Fibroblast of skin of left quadriceps (primary cell): ENCODE data around the gene SHB.

ENCODE experiments used
- DNase-seq, 2 experiments: peaks; one replicate each; pipeline ENCODE4 v3.0.0-alpha.2; 2013; ENCODE audit warnings: low read depth in 2 of 2

The SHB gene

DNA sequence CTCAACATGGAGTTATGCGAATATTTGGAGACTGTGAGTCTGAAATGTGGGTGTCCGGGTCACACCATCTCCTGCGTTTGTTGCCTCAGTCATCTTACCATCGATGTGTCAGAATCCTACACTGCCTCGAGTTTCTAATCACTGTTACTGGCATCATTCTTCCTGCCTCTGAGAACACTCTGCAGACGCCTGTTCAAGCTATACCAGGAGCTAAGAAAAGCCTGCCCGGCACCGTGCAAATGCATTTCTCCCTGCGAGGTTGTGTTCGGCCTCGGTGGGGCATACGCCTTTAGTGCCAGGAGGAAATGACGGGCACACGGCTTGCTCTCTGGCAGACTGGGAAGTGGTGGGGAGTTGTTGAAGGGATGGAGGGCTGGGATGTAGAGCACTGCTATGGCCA, 133.9 kb downstream of the SHB start:
- DNase-seq: no peak

DNA sequence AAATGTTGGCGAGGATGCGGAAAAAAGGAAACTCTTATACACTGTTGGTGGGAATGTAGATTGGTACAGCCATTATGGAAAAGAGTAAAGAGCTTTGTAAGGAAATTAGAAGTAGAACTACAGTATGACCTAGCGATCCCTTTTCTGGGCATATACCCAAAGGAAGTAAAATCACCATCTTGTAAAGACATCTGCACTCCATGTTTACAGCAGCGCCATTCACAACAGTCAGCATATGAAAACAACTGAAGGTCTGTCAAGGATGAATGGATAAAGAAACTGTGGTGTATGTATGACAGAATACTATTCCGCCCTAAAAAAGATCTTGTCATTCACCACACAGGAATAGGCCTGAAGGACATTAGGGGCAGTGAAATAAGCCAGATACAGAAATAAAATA, 137.4 kb downstream of the SHB start:
- no peak for DNase-seq

DNA sequence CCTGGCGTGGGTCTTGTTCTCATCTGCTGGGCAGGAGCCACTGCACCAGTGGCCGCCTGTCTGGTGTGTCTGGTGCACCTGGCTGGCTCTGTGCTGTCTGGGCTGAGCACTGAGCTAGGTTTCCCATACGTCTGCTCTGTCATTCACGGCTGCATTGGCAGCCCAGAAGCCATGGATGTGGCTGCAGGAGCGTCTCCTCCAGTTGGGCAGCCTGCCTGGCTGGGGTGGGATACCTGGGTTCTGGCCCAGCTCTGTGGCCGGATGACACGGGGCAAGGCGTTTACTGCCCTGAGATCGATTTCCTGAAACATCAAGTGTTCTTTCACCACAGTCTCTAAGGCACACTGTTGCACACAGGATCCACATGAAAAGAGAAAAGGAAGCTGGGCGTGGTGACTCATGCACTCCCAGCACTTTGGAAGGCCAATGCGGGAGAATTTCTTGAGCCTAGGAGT, 139.6 kb downstream of the SHB start:
- DNase-seq: peak; percentile 36 to 50

DNA sequence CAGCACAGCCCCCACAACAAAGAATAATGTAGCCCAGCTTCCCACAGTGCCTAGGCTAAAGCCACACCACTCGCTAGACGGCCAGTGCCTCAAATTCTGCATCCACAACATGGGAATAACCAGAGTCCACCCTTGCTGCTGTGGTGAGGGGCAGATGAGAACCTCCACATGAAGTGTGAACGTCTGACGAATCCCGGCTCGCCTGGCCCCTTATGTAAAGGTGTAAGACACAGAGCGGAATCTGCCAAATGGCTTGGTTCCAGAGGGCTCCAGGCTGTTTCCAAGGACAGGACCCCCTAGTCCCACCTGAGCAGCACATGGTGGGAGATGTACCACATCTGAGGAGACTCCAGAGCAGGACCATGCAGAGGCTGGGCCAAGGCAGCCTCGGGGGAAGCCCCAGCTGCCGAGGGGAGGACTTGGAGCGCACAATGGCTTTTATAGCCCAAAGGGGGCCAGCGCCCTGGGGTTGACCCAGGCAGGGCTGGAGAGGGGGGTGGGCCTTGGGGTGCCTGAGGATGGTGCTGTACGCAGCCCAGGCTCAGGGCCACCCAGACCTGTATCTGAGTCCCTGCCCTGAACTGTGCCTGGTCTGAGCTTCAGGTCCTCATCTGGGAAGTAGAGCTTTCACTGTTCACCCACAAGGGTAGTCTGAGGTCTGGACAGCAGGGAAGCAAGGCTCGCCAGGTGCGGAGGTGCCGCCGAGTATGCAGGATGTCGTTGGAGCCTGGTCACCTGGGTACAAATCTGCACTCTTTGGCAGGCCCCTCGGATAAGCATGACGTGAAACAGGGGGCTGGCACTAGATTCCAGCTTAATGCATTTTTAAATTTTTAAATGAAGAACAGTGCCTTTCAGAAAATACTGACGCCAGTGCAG, 140.2 kb downstream of the SHB start:
- DNase-seq: no peak

DNA sequence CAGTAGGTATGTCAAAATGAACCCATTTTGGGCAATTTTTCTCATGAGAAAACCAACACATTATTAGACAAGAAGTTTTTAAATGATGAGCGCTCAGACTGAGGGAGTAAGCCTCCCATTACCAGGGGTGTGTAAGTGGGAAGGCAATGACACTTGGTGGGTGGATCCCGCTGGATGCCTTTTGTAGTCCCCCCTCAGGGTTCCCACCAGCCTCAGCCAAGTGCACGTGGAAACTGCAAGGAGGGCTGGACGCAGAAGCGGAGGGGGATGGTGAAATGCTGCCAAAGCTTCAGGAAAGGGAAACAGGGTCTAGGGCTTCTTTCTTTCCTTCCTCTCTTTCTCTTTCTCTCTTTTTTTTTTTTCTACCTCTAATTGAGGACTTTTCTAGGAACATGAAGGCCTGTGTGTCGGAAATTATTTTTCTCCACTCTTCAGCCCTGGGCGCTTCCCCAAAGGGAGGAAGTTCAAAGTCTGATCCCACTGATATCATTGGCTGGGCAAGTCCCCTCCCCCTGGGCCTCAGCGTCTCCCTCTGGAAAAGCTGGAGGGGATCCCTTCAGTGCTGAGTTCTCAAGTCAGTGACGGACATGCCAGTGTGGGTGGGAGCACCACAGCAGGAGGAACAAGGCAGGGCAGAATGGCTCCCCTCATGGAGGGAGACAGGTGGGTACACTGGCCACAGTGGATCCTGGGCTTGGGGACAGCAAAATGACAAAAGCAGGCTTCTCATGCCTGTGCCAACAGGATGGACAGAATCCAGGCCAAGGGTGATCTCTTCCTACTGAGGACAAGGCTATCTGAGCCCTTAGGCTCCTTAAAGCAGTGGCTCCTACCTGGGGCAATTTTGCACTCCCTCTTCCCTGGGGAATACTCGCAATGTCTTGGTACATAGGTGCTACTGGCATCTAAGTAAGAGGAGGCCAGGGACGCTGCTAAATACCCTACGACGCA, 141.2 kb downstream of the SHB start:
- no peak for DNase-seq

DNA sequence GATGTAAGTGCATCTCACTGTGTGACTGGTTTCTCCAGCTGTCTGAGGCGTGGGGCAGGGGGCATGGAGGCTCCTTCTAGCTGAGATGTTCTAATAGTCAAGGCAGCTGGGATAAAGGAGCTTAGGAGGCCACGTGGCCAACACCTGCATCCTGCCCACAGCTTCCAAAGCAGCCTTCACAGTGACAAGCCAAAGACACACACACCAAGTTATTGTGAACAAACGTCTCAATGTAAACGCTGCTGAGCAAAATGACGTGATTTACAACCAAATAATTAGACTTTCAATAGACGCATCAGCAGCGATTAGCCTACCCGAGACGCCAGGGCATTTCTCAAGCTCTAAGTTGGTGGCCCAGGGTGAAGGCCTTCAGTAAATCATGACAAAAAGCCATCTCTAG, 141.9 kb downstream of the SHB start:
- DNase-seq: no peak

DNA sequence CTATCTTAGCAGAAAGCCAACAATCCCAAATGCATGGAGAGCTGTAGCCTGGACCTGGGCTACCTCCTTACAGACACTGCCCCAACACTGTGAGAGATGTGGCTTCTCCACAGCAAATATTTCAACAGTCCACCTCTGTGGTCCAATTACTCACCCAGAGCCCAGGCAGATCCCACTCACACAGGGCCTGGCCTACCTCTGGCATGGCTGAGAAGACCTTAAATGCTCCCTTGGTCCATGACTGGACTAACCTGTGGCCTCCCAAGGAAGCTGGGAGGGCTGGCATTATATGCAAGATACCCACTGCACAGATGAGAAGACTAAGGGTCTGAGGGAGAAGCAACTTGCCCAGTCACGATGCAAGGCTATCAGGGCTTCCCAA, 142.3 kb downstream of the SHB start:
- DNase-seq: no peak

DNA sequence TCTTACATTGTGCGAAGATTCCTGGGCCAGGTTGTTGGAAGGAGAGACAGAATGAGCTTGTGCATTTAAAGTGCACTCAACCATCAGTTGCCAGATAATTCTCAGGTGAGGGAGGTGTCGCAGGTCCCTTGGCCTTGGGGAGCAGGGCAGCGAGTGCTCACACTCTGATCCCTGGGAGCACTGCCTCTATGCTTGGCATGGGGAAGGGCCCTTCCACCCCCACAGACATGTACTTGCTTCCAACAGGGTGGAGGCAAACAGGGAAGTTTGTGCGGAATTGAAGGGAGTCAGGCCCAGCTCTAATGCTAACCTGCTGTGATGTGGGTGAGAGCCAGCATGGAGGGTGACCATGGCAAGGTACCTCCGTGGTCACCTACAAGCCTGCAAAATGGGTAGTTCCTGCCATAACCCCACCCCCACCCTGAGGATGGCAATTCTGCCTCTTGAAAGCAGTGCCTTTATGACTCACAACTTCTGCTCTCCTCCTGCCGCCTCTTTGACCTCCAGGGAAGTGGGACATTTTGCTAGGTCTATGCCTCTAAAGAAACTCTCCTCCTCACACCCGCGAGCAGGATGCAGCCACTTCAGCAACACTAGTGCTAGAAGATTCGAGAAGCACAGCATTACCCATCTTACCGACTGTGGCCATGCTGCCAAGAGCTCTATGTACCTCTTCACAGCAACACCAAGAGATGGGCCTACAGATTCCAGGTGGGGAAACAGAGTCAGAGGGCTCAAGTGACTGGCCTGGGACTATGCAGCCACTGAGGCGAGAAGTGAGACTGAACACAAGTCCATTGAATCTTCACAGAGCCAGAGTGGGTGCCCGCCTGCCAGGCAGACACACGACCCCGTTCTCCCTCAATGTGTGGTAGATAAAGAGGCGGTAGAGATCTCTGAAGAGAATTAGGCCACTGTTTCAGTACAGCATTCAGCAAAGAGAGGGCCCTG, 143.0 kb downstream of the SHB start:
- DNase-seq: no peak

DNA sequence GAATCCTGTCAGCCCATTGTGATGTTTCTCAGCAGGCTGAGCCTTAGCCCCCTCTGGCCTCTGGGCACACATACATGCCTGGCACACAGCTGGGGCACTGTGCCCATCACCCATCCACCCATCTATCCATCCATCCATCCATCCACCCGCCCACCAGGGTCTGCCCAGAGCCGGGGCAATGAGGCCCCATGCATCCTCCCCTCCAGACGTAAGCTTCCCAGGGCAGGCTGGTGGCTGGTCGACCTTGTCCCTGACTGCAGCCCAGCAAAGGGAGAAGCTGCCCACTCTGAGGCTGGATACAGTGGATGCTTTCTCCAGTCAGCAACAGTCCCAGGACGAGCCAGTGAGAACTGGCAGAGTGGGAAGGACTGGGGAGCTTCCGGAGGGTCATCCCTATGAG, 144.0 kb downstream of the SHB start:
- DNase-seq: no peak

DNA sequence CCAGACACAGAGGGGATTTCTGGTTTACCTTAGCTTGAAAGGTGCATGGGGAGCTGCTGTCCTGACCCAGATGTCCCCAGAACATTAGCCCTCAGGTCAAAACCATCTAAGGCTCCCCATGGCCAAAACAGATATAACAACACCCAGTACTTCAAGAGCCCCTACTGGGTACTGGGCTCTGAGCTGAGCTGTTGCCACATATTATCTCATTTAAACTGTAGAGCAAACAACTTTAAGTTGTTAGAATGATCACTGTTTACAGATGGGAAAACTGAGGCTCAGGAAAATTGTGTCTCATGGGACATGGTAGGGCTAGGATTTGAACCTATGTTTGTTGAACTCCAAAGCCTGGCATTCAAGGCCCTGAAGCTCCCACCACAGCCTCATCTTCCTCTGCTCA, 144.5 kb downstream of the SHB start:
- no peak for DNase-seq

DNA sequence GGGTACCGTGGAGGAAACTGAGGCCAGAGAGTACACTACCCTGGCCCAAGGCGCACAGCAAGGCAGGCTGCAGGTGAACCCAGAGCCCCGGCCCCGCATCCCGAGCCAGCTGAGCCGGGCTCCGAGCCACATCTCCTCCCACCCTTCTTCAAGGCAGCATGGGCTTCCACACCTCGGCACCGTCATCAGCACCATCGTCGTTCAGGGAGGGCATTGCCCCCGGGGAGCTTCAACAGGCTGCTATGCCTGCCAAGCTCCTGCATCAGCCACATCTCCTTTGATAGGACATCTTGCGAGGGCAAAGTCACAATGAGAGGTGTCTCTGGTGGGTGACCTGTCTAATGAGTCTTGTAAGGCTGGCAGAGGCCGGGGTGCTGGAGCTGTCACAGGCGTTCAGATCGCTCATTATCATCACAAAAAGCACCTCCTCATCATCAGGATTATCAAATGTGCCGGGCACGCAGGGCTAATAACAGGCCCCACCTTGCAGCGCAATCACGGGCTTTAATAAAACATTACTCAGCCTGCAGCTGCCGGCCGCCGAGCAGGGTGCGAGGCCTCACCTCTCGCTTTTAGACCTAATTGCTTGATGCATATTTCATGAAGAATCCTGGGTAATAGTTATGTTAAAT, 145.1 kb downstream of the SHB start:
- DNase-seq: no peak

DNA sequence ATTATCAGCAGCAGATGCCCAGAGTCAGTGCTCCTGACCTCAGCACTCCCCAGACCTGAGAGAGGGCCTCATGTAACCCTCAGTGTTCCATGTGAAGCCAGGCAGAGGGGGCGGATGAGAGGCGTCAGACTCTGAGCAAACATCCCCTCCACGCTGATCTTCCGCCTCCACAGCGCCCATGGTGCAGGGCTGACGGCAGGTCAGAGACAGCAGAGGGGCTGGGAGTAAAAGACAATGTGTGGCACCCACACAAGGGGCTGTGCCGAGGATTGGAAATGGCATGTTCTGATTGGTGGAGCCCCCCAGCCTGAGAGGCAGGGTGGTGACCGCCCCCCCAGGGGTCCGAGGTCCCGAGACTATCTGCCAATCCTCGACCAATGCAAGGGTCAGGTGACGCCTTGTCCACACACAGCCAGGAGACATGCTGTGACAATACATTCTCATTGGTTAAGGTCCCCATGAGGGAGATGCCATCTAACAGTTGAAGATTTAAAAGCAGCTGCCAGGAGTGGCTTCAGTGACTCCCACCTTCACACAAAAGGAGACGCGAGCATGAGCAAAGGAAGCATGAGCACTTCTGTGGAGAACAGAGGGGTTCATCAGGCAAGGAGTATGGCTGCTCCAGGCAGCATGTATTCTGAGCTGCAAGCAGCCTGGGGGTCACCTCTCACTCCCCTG, 145.8 kb downstream of the SHB start:
- no peak for DNase-seq

DNA sequence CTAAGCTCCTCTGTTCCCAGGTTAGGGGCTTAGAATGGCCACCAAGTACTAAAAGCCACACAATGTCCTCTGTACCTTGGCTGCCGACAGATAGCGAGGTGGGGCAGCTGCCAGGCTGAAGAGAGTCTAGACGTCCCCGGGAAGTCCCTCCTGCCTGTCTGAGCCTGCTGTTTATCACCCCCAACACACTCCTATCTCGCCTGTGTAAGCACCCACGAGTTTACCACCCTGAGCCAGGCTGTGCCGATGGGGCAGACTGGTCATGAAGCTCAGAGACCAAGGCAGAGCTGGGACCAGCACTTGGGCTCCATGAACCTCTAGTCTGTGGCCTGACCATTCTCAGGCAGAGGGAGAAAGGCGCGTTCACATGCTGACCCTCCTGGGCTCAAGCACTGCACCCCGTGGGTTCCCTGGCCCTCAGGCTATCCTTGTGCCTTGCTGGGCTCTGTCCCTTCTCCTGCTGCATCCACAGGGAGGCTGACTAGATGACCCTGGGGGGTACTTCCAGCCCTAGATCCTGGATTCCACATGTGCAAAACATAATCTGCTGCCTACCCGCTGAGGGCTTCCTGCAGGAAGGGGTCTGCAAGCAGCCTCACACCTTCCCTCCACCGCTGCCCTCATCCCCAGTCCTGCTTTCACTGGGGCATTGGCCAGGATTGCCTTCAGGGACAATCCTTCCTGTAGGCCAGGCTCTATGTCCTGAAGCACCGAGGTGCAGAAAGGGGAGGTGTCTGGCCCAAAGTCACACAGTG, 146.5 kb downstream of the SHB start:
- no peak for DNase-seq

DNA sequence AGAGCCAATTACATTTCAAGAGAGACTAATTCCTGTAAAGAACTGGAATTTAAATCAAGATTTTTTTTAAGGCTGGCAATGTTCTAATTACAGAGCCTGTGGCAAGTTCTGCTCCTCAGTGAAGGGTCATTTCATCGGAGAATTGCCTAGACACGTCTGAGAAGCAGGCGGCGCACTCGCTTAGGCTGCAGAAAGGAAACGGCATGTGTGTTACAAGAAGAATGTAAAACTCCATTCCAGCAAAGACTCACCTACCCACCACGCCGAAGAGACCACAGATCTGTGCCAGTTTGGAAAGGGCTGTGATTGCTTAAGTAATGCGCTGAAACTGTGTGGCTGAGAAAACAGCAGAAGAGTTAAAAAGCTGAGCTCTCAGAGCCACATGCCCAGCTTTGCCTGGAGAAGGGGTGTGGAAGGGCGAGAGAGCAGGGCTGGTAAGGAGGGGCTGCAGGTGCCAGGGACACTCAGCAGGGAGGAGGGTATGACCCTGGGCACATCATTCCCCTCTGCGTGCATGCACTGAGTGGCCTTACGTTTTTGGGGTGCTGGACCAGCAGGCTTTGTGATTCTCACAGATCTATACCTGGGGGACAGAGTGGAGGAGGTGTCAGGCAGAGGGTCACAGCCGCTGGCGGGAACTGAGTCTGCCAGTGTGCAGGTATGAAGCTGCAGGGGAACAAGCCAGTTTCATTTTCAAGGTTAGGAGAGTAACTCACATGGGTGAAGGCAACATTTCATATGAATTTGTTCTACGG, 147.3 kb downstream of the SHB start:
- no peak for DNase-seq

DNA sequence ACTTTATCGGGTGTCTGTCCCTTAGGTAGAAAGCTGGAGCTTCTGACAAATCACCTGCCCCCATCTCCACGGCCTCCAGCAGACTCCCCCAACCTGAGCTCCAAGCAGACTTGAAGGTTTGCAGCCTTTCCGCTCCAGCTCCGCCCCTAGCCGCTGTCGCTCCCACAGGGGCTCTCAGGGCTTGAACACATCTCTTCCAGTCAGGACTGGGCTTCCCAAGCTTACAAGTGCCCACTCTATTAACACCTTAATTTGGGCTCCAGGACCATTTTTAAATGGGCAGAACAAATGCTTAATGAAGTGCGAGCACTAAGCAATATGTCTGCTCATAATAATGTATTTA, 147.9 kb downstream of the SHB start:
- DNase-seq: no peak

DNA sequence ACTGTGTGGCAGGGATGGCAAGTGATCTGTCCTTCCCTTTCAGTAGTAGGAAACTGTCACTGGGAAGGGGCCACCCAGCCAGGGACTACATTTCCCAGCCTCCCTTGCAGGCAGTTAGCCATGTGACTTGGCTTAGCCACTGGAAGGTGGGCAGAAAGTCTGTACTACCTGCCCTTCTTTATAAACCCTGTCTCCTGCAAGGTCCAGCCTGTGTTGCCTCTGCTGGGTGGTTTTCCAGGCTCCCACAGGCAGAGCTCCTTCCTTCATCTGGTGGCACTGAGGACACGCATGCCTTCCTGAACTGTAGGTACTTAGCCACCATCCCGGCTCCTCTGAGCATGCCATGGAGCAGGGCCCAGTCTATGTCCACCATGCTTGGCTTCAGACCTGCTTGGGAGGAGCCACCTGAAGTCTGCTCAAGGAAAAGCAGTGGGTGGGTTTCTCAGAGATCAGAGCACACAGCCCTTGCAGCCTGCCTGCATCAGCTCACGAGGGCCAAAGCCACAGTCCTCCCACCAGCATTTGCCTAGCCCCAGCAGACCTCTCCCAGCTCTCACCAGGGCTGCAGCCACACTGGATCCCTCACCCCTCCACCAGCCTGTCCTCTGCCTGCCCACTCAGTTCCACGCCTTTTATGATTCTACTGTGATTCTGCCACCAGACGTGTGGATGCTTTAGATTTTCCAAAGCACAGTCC, 148.4 kb downstream of the SHB start:
- no peak for DNase-seq

DNA sequence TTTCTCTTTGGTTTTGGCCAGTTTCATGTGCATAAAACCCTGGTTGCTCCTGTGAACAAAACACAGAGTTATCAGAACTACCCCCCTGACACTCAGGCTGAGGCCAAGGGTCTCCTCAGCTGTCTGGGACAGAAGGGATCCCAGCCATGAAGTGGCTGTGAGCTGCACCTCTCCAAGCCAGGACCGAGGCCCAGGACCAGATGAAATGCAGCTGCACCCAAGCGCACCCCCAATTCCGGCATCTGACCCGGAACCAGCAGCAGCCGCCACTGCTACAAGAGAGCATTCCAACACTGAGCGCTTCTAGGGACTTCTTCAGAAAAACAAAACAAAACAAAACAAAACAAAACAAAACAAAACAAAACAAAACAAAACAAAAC, 149.1 kb downstream of the SHB start:
- DNase-seq: no peak

DNA sequence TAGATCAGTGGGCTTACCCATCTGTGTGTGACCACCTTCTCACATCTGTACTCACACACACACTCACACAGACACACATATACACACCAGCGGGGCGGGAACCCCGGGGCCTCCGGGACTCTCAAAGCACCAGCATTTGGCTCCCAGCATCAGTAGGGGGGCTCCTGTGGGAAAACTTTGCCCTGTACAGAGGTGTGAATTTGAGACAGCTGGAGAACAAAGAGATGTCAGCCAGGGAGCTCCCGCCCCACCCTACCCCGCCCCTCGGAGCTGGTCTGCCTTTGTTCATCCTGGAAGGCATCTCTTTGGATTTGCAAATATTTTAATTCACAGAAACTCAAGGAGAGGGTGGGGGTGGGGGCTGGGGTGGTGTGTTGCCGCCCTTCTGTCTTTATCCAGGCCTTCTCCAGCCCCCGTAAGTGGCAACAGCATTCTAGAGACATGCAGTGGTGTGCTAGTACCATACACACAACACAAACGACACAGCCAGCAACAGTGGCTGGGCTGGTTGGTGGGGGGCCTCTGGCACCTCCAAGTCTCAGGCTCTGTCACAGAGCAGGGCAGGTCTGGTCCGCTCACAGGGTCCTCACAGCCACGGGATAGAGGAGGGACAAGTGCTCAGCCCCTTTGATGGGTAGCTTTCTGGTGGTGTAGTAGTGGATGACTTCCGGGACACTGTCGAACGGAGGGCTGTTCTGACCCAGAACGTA, 149.6 kb downstream of the SHB start:
- DNase-seq: no peak
